Suprapubic skin (tissue), 4 donors: Measurements from ENCODE around the gene SLC47A2.

Experiments
- EP300 ChIP-seq: sonication (generic); formaldehyde crosslinking; IDR thresholded peaks from one replicate; pipeline ENCODE4 v1.6.1; 2017; ENCODE audit warnings: antibody characterized with exemption
- POLR2A ChIP-seq, 2 donors: fragments of 450-650 bp; IDR thresholded peaks; one replicate each; pipeline ENCODE4 v1.6.1; 2017; ENCODE audit warnings: antibody characterized with exemption in 2 of 2, mild to moderate bottlenecking in 2 of 2, moderate library complexity in 2 of 2
- POLR2AphosphoS5 ChIP-seq, 3 donors: sonication (generic); formaldehyde crosslinking; IDR thresholded peaks; one replicate each; pipeline ENCODE4 v1.6.1; 2017; ENCODE audit warnings: antibody characterized with exemption in 3 of 3
- TF ChIP-seq, protein P1 (sequence below), 2 donors: fragments of 200-600 bp in 1 of 2; fragments of 450-650 bp in 1 of 2; sonication (generic) in 1 of 2; IDR thresholded peaks; one replicate each; pipeline ENCODE4 v1.5.1; 2016 to 2019; ENCODE audit warnings: antibody characterized with exemption in 2 of 2, mild to moderate bottlenecking in 1 of 2, moderate library complexity in 1 of 2

DNA sequence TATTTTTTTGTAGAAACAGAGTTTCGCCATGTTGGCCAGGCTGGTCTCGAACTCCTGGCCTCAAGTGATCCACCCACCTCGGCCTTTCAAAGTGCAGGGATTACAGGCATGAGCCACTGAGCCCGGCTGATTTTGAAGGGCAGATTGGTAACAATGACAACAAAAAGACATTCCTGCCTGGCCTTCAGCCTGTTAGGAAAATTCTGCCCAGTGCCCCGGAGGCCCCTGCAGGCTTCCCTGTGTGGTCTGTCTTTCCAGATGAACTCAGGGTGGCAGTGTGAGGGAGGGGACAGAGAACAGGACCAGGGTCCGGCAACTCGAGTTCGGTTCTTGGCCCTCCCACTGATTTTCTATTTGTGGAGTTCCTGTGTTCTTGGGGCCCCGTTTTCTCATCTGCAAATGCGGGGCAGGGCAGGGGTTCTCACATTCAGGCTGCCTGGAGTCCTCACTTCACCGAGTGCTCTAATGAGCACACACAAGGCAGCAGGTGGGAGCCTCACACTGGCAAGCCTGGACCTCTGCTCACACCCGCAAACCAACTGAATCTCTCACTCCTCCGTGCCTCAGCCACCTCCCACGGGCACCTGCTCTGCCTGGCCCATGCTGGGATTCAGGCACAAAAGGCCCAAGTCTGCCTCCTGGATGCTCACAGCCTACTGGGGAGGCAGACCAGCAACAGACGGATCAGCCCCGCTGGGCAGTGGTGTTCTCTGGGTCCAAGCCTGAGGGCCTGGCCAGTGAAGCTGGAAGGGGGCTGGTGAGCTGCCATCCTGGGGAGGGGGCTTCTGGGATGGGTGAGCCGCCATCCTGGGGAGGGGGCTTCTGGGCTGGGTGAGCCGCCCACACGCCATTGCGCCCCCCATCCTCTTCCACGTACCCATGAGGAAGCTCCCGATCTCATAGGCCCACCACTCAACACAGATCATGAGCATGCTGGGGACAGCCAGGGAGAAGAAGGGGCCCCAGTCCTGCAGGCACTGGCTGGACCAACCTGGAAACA is 10.3 kb downstream of the SLC47A2 start:
- TF ChIP-seq, protein P1, sequence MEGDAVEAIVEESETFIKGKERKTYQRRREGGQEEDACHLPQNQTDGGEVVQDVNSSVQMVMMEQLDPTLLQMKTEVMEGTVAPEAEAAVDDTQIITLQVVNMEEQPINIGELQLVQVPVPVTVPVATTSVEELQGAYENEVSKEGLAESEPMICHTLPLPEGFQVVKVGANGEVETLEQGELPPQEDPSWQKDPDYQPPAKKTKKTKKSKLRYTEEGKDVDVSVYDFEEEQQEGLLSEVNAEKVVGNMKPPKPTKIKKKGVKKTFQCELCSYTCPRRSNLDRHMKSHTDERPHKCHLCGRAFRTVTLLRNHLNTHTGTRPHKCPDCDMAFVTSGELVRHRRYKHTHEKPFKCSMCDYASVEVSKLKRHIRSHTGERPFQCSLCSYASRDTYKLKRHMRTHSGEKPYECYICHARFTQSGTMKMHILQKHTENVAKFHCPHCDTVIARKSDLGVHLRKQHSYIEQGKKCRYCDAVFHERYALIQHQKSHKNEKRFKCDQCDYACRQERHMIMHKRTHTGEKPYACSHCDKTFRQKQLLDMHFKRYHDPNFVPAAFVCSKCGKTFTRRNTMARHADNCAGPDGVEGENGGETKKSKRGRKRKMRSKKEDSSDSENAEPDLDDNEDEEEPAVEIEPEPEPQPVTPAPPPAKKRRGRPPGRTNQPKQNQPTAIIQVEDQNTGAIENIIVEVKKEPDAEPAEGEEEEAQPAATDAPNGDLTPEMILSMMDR (IDR thresholded peaks at IDR 0.05) = no peak
- TF ChIP-seq POLR2A (IDR thresholded peaks at IDR 0.05) (no peak), EP300 (no peak), POLR2AphosphoS5 (IDR thresholded peaks at IDR 0.05) (no peak)
